CD4-positive, alpha-beta T cell treated with Interleukin-4 for 4 hours (primary cell): ENCODE results near the gene DSCAM.
"Not testable (repeated sequence)": the region's sequence is repeated elsewhere in the genome, so short reads cannot be mapped to it uniquely, and the experiment has no call there.

Source experiments
- DNase-seq: peaks from one replicate; pipeline ENCODE4 v3.0.0-alpha.2; 2020

The DSCAM gene

DNA sequence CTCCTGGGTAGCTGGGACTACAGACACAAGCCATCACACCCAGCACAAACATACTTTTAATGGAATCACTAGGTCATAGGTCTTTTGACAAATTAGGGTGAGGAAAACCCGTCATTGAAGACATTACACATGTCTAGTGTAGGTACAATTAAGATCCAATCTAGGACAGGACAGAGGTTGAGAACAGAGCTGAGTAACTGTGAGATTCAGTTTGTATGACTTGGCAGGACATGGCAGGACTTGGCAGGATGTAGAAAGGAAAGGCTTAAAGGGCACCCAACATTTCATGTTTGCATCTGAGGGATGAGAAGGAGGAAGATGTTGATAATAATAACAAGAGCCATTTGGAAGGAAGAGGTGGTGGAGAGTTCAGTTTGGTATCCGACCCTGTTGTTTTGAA, 496.0 kb downstream of the DSCAM start:
- no peak for DNase-seq

DNA sequence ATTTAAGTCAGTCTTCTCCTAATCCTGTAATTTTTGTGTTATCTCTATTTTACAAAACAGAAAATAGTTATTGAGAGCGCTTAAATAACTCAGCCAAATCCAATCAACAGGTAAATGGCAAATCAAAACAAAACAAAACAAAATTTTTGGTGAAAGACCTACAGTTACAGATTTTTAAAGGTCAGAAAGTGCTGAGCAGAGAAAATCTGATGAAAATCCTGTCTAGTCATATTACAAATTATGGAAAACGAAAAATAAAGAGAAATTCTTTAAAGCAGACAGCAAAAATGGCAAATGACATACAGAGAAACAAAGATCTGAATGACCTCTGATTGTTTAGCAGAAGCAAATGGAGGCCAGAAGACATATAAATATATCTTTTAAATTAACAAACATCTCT, 497.4 kb downstream of the DSCAM start:
- no peak for DNase-seq

DNA sequence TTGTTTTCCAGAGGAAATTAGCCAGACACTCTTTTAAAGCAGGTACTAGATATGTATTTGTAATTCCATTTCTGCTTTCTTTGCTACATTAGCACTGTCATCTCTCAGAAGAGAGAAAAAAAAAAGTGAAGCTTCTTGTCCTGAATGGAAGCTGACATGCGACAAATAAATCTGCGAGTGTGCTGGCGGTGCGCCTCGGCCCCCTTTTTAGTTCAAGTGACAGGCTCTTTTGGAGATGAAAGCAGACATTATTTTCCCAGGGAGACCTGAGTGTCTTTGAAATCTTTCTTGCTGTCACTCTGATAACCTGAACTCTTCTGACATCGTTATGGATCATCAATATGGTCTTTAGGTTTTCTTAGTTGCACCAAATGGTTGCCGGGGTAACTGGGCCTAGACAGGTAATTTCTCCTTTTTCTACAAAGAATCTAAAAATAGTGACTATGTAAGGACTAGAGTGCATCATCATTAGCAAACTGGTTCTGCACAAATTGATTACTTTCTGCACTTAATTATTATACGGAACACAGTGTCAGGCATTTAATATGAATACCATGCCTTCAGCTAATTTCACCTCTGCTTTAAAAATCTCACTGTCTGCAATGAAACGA, 501.1 kb downstream of the DSCAM start:
- DNase-seq, result no peak

DNA sequence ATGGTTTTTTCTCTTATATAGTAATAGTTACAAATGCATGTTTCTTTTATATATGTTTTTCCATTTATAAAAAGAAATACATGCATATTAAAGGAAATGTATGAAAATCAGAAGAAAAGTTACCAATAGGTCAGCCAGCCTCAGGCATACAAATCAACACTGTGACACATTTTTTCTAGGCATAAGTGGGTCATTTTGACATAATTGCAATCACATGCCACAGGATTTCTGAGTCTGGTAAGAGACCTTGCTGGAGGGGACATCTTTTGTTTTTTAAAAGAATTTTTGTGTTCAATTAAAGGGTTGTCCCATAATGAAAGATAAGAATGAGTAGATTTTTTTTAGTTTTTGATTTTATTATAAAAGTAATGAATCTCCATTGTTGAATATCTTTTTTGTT, 506.6 kb downstream of the DSCAM start:
- DNase-seq, result no peak

DNA sequence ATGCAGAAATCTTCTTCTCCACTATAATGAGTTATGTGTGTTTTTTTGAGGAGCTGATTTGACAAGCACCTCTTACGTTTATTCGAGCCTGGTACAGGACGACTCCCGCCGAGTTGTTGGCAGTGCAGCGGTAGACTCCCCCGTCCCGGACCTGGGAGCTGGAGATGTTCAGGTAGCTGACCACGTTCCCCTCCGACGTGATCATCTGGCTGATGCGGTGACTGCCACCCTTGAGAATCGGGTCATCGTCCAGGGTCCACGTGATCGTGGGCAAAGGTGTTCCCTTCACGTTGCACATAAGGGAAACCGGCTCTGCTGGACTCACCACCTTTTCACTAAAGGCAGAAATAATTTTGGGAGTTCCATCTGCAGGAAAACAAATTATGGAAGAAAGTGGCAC, 507.9 kb downstream of the DSCAM start:
- DNase-seq, result no peak

DNA sequence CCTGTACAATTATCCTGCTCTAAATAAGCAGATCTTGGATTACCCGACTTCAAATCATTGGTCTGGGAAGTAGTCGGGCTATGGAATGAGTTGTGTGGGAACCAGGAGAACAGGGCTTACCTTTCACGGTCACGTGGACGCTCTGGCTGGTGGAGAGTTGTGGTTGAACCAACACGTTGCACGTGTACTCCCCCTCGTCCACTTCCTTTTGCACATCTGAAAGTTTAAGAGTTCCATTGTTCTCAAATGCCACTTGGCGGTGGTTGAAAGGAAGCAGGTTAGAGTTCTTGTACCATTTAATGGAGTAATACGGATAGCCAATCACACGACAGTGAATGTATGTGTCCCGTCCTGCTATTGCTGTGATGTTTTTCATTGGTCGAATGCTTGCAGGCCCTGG, 509.0 kb downstream of the DSCAM start:
- DNase-seq, result no peak

DNA sequence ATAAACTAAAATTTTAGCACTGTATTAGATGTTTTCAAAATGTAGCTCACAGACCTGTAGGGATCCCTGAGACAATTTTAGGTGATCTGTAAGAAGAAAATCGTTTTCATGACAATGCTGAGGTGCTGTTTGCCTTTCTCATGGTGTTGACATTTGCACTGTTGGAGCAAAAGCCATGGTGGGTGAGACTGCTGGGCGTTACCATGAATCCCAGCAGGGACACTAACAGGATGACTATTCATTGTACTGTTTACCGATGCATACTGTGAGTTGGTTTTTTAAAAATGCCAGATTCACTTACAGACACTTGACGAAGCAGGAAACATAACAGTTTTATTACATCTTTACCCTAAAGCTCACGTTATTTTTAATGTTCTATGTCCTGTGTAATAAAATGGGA, 511.3 kb downstream of the DSCAM start:
- no peak for DNase-seq

DNA sequence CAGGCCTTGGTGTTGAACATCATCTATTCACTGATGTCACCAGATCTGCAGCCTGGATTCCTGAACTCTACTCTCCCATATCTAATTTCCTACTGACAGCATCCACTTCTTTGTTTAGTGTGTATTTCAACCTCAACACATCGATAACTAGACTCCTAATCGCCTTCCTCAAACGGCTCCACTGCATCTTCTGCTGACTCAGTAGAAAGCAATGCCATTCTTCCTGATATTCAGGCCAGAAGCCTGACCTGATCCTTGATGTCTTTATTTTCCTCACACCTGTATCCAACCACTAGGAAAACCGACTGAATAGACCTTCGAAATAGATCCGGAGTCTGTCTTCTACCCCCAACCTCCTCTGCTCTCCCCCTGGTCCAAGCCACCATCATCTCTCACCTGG, 512.8 kb downstream of the DSCAM start:
- DNase-seq, result no peak

DNA sequence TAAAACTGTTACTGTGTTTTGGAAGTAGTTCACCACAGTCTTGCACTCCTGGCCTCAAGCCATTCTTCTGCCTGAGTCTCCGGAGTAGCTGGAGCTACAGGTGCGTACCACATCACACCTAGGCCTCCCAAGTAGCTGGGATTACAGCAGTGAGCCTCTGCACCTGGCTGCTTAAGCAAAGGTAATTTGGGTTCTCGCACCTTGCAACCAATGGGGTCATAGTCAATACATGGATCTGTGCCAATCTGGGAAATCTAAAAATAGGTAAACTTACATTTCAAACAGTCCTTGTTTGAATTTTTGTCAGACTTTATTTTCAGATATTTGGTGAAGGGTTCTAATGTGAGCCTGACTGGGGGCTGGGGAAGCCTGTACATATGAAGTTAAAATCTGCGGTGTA, 513.2 kb downstream of the DSCAM start:
- no peak for DNase-seq

DNA sequence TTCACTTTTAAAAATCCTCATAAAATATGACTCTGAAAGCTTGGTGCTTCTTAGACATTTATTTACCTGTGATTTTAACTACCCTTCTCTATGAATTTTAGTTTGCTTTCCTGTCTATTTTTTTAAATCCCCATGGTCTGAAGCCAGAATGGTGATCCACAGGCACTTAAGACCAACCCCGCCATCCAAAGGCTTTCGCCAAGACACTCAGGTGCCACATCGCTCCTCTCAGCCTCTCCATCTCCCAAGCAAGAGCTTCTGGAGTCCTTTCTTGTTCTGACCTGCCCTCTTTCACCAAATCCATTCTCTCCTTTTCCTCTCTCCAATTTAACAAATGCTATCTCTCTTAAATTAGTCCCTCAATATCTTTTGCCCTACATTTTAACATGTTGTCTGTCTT, 515.2 kb downstream of the DSCAM start:
- DNase-seq, result no peak

DNA sequence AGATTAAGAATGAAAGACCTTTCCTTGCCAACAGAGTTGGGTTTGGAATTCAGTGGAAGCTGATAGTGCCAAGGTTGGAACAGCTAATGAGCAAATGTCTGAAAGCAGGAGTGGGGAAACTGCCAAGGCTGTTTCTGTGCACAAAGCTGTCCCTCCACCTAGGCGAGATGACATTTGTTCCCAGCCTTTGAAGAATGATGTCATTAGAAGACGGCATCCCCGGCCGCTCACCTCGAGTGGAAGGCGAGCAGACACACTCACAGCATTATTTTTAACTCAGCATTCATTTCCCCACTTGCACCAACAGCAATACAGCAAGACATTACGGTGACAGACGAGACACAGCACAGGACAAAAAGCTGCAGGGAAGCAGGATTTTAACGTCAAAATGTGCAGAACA, 515.8 kb downstream of the DSCAM start:
- DNase-seq, result no peak

DNA sequence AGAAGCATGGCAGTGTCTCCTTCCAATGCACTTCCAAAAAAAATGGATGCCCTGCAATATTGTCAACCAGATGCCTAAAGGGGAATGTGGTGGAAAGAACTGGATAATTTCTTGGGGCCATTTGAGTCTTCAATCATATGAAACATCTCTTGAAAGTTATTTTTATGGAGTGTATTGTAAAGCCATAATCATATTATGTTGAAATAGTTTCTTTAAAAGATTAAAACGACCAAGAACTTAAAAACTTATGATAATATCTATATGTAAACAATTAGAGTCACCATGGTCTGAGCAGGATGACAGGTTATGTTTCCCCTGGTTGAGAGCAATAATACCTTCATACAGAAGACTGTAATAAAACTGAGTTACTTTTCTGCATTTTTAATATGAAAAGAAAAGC, 522.6 kb downstream of the DSCAM start:
- DNase-seq, result no peak

DNA sequence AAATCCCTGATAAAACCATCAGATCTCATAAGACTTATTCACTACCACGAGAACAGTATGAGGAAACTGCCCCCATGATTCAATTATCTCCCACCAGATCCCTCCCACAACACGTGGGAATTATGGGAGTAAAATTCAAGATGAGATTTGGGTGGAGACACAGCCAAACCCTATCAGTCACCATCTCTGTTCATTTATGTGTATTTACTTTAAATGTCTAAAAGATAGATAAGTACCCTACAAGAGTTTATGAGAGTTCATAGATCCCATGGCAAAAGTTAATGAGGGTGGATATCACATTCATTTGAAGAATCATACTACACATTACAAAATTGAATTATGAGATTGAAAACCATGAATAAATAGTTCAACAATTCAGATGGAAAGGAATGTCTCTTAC, 526.2 kb downstream of the DSCAM start:
- DNase-seq, result not testable (repeated sequence)

DNA sequence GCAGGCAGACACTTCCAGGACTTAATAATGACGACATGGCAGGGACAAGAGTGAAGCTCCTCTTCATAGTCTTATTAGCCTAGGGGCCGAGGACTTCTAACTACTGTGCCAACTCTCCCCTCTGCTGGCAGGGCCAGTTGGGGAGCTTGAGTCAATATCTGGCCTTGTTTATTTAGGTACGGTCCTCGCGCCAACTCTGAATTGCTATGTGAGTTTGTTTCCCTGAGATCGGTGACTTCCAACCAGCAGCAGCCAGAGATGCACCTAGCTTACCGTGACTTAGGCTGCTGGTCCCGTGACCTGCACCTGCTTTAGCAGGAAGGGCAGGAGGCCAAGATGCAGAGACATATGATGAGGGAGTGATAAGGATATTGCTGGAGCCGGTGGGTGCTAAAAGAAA, 528.6 kb downstream of the DSCAM start:
- no peak for DNase-seq

DNA sequence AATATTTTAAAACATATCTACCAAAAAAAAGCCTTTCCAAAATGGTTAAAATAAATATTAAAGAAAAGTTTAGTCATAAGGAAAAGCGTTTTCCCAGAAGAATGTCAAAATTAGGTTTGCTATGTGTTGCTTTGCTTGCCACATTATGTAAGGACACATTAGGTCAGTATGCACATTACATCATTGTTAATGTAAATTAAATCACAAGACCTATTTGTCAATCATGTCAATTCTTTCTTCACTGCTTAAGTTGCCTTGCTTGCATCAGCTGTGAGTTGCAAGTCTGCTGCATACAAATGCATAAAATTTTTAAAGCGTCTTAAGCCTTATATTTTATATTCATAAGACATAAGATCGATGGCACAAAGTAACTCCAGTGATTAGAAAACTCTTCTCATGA, 530.9 kb downstream of the DSCAM start:
- DNase-seq, result no peak

DNA sequence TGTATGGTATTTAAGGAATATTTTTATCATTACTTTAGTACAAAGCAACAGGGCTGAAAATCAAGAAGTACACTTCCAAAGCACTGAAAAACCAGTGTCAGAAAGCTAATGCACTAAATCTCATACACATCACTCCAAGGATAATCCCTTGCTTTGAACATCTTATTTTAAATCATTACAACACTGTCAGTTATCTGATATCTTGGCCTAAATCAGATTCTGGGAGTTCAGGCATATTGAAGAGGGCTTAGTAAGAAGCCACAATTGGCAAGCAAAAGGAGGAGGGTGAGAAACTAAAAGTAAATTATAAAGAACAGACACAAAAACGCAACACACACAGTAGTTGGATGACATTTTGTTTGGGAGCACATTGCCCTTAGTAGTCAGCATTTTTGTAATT, 531.3 kb downstream of the DSCAM start:
- no peak for DNase-seq

DNA sequence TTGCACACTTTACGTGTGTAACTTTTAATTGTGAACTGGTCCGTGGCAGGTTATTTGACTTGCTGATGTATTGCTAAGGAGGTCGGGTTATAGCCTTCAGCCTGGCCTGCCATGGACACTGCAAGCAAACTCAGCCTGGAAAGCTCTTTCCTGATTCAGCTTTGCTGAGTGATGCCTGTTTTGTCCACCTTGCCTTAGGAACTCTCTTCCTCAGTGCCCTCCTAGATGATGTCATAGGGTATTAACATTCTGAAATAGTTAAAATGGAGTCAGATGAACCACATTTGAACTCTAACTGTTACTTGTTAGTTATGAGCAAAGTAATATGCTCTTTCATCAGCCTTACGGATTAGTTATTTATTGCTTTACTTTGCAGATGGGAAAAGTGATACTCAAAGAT, 533.7 kb downstream of the DSCAM start:
- no peak for DNase-seq

DNA sequence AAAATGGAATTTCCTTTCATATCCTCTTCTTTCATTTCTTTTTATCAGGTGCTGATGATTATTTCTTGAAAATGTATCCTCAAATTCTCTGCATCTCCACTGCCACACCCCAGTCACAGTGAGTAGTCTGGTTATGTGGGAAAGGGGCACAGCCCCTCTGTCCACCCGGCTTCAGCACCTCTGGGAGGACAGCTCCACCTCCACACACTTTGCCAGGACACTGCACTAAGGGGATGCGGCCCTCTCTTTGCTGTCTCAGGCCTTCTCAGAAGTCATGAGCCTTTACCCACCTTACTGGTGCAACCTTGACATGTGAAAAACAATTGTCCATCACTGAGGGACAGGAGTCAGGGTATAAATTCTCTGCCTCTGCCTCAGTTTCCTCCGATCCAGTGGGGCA, 546.7 kb downstream of the DSCAM start:
- DNase-seq, result no peak

DNA sequence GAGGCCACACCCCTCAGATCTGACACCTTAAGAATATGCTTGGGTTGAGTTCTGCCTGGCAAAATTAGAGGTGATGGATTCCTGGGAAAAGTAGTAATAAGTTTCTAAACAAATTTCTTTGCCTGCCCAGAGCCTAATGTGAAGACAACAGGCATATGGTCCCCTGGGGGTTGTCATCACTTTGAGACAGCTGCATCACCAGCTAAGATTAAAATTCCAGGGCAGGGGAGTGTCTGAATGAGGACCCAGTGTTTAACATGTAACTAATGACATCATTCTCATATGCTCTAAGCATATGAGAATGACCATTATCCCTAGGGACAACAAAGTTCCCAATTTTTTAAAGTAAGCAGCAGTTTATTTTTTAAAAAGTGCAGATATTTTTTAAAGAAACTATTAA, 547.5 kb downstream of the DSCAM start:
- DNase-seq, result no peak

DNA sequence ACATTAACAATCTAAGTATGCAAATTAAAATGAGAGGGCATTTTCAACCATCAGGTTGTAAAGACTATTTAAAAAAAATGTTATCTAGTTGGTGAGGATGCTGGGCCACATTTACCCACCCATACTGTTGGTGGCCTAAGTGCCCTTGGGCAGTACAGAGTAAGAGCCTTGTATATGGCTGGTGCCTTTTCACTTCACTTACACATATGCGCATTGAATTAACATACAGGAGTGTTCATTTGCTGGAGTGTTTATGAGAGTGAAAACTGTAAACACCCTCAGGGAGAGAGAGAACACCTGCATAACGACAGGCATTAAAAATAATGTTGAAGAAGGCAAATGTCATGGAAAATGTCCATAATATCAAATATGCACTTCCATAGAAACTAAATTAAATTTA, 552.6 kb downstream of the DSCAM start:
- DNase-seq, result no peak

DNA sequence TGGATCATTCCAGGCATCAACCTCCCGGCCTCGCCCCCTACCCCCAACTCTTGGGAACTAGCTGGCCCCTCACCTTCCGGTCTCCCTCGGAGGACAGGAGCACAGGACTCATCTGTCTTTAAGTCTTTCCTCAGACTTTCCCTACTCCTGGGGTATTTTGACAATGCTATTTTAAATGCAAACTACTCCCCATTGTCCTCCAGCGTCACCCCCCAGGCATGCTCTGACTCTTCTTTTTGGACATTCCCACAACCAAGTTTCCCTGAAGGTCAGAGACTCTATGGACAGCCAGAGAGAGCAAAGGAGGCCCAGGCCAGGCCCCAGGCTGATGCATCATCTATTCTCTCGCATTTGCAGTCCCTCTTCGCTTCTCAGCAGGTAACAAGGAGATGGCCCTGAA, 555.4 kb downstream of the DSCAM start:
- no peak for DNase-seq

DNA sequence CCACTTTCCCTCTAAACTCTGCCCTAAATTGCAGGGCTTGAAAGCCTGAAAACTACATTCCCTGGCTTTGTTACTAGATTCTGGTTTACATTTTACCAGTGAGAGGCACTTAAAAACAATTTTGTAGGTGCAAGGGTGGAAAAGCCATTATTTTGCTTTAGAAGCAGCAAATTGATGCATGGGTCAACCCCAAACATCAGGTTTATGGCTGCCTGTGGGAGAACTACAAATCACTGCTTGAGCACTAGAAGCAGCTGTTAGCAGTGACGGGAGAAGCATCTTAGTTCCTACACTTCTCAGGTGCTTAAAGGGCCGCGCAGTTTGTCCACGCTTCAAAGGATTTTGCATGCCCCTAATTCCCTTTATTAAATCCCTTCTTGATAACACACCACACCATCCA, 562.5 kb downstream of the DSCAM start:
- DNase-seq, result no peak

DNA sequence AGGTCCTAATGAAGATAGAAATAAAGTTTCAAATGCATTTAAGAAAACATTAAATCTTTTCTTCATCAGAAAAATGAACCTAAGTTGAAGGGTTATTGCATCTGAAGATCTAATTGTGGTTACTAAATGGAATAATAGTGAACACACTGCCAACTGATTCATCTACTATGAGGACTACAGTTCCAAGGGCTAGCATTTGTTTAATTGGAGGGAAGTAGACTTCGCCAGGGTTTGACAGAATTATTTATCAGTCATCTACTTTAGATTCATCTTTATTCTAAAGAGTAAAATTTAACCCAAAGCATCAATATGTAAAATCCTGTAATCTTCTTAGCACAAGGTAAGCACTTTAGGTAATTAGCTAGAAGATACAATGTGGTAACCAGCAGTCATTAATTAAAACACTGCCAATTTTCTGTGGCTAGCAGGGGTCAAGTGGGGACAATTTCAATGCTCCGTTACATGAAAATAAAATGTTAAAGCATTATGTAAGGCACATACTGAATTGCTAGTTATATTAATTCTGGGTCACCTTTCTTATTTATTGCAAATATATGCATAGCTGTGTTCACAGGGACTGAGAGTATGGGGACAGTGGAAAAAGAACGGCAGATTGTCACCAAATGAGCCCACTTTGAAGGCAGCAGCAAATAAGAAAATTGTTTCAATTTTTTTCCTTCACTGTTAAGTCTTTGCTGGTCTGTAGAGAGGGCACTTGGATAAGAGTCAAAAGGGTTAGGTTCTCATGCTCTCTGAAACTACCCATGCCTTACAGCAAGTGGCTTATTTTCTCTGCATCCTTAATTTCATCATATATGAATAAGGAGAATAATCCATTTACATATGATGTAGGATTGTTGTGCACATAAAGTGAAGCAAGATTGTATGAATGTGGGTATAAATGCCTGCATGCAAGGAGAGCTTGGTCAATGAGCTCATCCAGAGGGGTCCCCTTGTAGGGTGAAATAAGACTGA, 563.8 kb downstream of the DSCAM start:
- DNase-seq, result no peak

DNA sequence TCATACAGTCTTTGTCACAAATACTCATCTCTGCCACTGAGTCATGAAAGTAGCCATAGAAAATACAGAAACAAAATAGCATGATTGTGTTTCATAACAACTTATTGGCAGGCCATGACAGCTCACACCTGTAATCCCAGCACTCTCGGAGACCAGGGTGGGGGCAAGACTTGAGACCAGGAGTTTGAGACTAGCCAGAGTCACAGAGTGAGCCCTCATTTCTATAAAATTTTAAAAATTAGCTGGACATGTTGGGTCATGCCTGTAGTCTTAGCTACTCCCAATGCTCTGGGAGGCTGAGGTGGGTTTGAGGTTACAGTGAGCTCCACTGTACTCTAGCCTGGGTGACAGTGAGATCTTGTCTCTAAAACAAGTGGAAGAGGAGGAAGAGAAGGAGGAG, 568.6 kb downstream of the DSCAM start:
- DNase-seq, result no peak

DNA sequence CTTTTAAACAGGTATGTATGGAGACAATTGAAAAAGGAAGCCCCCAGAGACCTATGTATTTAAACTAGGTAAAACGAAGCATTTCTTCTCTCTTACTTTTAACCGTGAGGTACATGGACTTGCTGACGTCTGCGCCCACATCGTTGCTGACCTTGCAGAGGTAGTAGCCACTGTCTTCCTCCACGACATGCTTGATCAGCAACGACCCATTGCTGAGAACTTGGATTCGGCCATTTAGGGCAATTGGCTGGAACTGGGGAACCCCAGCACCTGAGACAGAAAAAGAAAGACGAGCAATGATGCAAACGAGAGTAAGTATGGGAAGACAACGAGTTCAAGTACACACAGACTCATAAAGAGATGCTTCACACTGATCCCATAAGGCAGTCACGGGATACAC, 571.0 kb downstream of the DSCAM start:
- DNase-seq, result no peak
